ENCODE measurements around the gene STAT3. TPM values are rescaled to one million over a fixed set of nuclear protein-coding genes. Genes with fewer than 3 reads are reported as not detected.

Gene STAT3
- total and polyA plus RNA-seq, 9 of the 15 experiments (the other 6 are each of a cell fraction or from before 2014, with no cell fraction given), result 90.0 to 179 (median 114) TPM

GRCh38 chr17:42421507-42422338 lies 33.5 kb upstream of the STAT3 start (continued):
- TF ChIP-seq ZNF384 (IDR thresholded peaks at IDR 0.05; ENCODE audit: low read depth, low read length), result no peak
- TF ChIP-seq ZBTB43 (CRISPR knock-in tag; IDR thresholded peaks at IDR 0.05), result no peak
- no peak for TF ChIP-seq ZNF165 (CRISPR knock-in tag; IDR thresholded peaks at IDR 0.05; ENCODE audit: borderline replicate concordance)
- TF ChIP-seq HMGN3 (IDR thresholded peaks at IDR 0.05; ENCODE audit: borderline replicate concordance, extremely low read depth, insufficient read length, low read depth, low read length), result peak; percentile 44
- TF ChIP-seq ZNF512 (tag; IDR thresholded peaks at IDR 0.05), result no peak
- no peak for TF ChIP-seq DDX20 (tag; IDR thresholded peaks at IDR 0.05; ENCODE audit: low read depth)
- TF ChIP-seq ZNF668 (CRISPR knock-in tag; IDR thresholded peaks at IDR 0.05), result no peak
- no peak for TF ChIP-seq MTF1 (CRISPR knock-in tag; IDR thresholded peaks at IDR 0.05; ENCODE audit: borderline replicate concordance)
- peak; percentile 82 for TF ChIP-seq PCBP1 (IDR thresholded peaks at IDR 0.05; ENCODE audit: low read depth, low read length, poor library complexity, severe bottlenecking)
- TF ChIP-seq FOXA1 (IDR thresholded peaks at IDR 0.05; ENCODE audit: borderline replicate concordance), result no peak
- TF ChIP-seq CXXC5 (CRISPR knock-in tag; IDR thresholded peaks at IDR 0.05), result no peak
- no peak for TF ChIP-seq GATAD2B (IDR thresholded peaks at IDR 0.05; ENCODE audit: borderline replicate concordance)
- no peak for TF ChIP-seq E2F3 (CRISPR knock-in tag; IDR thresholded peaks at IDR 0.05)
- no peak for TF ChIP-seq E2F8 (IDR thresholded peaks at IDR 0.05; ENCODE audit: low read depth, partially characterized antibody)
- no peak for TF ChIP-seq RAD21 (CRISPR knock-in tag; conservative IDR thresholded peaks at IDR 0.05 in 1 of 2, IDR thresholded peaks at IDR 0.05 in 1 of 2)
- TF ChIP-seq ARID1B (IDR thresholded peaks at IDR 0.05), result 0 out of 2 replicates have a peak, but pooled peaks have one; percentile 30
- TF ChIP-seq NCOA4 (IDR thresholded peaks at IDR 0.05; ENCODE audit: partially characterized antibody), result no peak
- TF ChIP-seq THRB (CRISPR knock-in tag; conservative IDR thresholded peaks at IDR 0.05), result no peak
- no peak for TF ChIP-seq MECOM (CRISPR knock-in tag; IDR thresholded peaks at IDR 0.05)
- TF ChIP-seq TFAM (CRISPR knock-in tag; conservative IDR thresholded peaks at IDR 0.05), result no peak
- TF ChIP-seq NRF1 (conservative IDR thresholded peaks at IDR 0.05 in 1 of 2, IDR thresholded peaks at IDR 0.05 in 1 of 2), result peak; percentile 16 to 26; a peak in 2 of 4 replicates
